Stimulated activated CD8-positive, alpha-beta memory T cell treated with anti-CD3 and anti-CD28 coated beads, Interleukin-15, amount 100 ng/mL, for 24 hours (primary cell): ENCODE results near the gene PEX11G.
"Not testable (repeated sequence)": the region's sequence is repeated elsewhere in the genome, so short reads cannot be mapped to it uniquely, and the experiment has no call there.

Experiments
- DNase-seq: peaks from one replicate; pipeline ENCODE4 v3.0.0-alpha.2; 2020; ENCODE audit warnings: low read depth

PEX11G gene

DNA sequence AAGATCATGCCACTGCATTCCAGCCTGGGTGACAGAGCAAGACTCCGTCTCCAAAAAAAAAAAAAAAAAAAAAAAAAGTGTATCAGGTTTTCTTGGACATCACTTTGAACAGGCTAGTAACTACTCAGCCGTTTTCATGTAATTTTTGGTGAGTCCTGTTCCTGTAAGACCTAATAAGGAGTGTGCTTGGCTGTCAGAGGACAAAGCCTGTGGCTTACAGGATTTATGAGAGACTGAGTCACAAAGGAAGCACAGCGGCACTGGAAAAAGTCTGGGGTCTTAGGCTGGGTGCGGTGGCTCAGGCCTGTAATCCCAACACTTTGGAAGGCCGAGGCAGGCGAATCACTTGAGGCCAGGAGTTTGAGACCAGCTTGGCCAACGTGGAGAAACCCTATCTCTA is 55.4 kb downstream of the PEX11G start:
- DNase-seq, result not testable (repeated sequence)

DNA sequence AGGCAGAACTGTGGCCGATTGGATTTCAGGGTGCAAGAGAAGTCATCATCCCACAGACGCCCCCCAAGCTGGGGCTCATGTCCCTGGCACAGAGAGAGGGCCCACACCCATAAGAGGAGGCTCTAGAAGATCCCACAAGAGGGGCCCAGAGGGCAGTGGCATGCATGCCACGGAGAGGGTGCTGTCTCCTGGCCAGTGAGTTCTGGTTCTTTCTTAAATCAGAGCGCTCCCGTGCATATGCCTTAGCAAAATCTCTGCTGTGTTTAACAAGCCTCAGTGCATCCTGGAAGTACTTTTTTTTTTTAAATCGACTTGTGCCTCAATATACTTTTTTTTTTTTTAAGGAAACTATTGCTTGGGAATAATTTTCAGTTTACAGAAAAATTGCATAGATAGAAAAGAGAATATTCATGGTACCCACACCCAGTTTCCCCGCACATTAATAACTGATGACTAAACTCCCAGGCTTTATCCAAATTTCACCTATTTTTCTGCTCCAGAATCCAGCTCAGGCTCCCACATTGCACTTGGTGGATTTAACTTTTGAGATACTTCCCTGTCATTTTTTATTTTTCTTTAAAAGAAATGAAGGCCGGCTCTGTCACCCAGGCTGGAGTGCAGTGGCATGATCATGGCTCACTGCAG is 59.1 kb downstream of the PEX11G start:
- DNase-seq, result no peak

DNA sequence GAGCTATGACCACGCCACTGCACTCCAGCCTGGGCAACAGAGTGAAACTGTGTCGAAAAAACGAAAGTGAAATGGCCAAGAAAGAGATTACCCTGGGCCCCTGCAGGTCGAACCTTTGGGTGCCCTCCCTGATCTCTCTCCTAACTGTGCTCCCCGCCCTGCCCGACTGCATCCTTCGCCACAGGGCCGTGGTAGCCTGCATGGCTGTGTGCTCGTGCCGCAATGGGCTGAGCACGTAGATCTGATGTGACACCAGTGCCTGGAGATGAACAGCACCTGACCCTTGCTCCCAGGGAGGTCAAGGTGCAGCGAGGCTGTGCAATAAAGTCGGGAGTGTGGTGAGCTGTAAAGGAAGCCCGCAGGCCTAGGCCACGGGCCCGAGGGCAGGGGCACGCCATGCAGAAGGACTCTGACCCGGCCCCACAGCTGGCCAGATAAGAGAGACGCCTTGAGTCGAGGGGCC is 60.2 kb downstream of the PEX11G start:
- no peak for DNase-seq

DNA sequence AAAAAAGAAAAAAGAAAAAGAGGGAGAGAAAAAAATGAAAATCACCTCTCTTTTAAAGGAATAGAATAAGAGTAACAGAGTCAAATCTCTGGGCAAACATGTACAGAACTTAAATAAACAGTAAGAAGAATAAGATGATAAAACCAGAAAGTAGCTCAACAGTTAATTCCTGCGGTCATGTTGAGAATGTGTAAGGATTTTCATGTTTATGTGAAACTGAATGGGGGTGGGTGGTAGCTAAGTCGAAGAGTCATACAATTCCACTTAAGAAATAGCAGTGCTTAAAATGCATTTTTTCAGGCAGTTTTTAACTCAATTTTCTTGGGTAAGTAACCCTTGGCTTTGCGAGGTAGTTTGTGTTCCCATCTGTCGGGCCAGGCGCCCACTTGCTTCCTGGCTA is 60.9 kb downstream of the PEX11G start:
- DNase-seq, result no peak

DNA sequence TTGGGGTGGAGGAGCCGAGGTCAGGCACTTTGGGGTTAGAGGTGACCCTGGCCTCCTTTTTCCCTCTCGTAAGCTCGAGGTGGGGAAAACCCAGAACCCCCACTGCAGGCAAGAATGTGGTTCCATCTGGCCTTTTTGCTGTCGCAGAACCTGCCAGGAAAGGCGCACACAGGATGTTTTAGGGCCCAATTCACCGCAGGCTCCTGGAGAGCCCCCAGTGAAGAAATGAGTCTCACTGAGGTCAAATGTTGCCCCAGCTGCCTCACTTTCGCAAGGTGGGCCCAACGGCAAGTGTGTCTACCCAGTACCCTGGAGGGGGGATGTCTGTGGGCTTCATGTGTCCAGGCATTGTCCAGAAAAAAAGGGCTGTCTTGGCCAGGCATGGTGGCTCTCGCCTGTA is 61.8 kb downstream of the PEX11G start:
- DNase-seq, result peak; percentile 5
